ENCODE measurements around the gene SLC9A6.

SLC9A6 gene

DNA sequence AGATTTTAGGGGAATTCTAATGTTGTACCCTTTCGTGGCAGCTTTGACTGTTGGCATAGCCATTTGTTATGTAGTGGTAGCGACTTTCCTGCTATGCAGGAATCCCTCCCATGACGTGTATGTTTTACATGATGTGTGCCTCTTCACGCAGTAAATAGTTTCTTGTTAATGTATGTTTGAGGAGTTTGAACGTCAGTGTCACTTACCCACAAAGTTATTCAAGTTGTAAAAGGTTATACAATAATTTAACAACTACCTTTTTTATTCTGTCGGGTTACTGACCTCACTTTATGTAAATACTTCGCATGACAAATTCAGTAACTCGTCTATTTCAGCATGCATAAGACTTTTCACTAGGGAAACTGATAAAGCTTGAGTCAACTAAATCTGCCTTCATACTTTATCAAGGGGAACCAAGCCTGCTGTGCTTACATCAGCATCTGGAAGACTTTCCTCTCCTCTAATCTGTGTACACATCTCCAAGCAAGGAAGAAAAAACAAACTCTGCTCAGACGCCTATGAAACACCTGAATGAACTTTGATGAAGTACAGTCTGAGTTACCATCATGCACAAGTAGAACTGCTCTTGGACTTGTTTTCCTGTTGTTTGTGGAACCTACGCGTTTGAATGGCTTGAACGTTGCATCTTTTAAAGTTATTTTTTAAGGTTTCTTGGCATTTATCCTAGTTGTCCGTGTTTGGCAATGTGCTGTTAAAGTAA lies 61.2 kb downstream of the SLC9A6 start (continued):
- TF ChIP-seq HOXD13 (CRISPR knock-in tag; IDR thresholded peaks at IDR 0.05; ENCODE audit: borderline replicate concordance) (no peak), ZNF843 (tag by site-specific recombination; IDR thresholded peaks at IDR 0.05) (no peak; the same call in 1 of the 2 replicates), ZNF747 (tag by site-specific recombination; IDR thresholded peaks at IDR 0.05) (no peak), OVOL3 (tag by site-specific recombination; IDR thresholded peaks at IDR 0.05) (no peak), ZNF660 (tag by site-specific recombination; IDR thresholded peaks at IDR 0.05) (no peak; the same call in none of the 2 replicates), ZNF211 (tag by site-specific recombination; IDR thresholded peaks at IDR 0.05; ENCODE audit: low read depth) (no peak), ZNF624 (tag by site-specific recombination; IDR thresholded peaks at IDR 0.05) (no peak), PRDM1 (tag by site-specific recombination; IDR thresholded peaks at IDR 0.05) (no peak), FEZF1 (tag by site-specific recombination; IDR thresholded peaks at IDR 0.05) (peak; percentile 89), ZBTB1 (tag by site-specific recombination; IDR thresholded peaks at IDR 0.05) (peak; percentile 33; the same call in 1 of the 2 replicates), ZNF677 (tag by site-specific recombination; IDR thresholded peaks at IDR 0.05) (no peak), ZNF394 (tag by site-specific recombination; IDR thresholded peaks at IDR 0.05; ENCODE audit: borderline replicate concordance) (0 out of 2 replicates have a peak, but pooled peaks have one; percentile 30), WT1 (tag by site-specific recombination; IDR thresholded peaks at IDR 0.05) (peak; percentile 80), ZNF791 (tag by site-specific recombination; IDR thresholded peaks at IDR 0.05) (no peak), ZNF10 (tag by site-specific recombination; IDR thresholded peaks at IDR 0.05) (peak; percentile 62), BCL11A (tag by site-specific recombination; IDR thresholded peaks at IDR 0.05; ENCODE audit: low read depth) (peak; percentile 51; the same call in 1 of the 2 replicates), ZNF558 (tag by site-specific recombination; IDR thresholded peaks at IDR 0.05) (no peak), SETDB1 (IDR thresholded peaks at IDR 0.05; ENCODE audit: insufficient read length, low read length) (no peak), ZNF596 (tag by site-specific recombination; IDR thresholded peaks at IDR 0.05) (no peak), ZNF571 (tag by site-specific recombination; IDR thresholded peaks at IDR 0.05) (no peak), ZNF37A (tag by site-specific recombination; IDR thresholded peaks at IDR 0.05) (no peak), ZBTB21 (tag by site-specific recombination; IDR thresholded peaks at IDR 0.05) (peak; percentile 83)
- TF ChIP-seq, protein P1, sequence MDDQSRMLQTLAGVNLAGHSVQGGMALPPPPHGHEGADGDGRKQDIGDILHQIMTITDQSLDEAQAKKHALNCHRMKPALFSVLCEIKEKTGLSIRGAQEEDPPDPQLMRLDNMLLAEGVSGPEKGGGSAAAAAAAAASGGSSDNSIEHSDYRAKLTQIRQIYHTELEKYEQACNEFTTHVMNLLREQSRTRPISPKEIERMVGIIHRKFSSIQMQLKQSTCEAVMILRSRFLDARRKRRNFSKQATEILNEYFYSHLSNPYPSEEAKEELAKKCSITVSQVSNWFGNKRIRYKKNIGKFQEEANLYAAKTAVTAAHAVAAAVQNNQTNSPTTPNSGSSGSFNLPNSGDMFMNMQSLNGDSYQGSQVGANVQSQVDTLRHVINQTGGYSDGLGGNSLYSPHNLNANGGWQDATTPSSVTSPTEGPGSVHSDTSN (CRISPR knock-in tag; IDR thresholded peaks at IDR 0.05) = no peak
- TF ChIP-seq, protein P2, sequence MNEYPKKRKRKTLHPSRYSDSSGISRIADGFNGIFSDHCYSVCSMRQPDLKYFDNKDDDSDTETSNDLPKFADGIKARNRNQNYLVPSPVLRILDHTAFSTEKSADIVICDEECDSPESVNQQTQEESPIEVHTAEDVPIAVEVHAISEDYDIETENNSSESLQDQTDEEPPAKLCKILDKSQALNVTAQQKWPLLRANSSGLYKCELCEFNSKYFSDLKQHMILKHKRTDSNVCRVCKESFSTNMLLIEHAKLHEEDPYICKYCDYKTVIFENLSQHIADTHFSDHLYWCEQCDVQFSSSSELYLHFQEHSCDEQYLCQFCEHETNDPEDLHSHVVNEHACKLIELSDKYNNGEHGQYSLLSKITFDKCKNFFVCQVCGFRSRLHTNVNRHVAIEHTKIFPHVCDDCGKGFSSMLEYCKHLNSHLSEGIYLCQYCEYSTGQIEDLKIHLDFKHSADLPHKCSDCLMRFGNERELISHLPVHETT (tag by site-specific recombination; IDR thresholded peaks at IDR 0.05) = peak; percentile 53
- TF ChIP-seq, protein P3, sequence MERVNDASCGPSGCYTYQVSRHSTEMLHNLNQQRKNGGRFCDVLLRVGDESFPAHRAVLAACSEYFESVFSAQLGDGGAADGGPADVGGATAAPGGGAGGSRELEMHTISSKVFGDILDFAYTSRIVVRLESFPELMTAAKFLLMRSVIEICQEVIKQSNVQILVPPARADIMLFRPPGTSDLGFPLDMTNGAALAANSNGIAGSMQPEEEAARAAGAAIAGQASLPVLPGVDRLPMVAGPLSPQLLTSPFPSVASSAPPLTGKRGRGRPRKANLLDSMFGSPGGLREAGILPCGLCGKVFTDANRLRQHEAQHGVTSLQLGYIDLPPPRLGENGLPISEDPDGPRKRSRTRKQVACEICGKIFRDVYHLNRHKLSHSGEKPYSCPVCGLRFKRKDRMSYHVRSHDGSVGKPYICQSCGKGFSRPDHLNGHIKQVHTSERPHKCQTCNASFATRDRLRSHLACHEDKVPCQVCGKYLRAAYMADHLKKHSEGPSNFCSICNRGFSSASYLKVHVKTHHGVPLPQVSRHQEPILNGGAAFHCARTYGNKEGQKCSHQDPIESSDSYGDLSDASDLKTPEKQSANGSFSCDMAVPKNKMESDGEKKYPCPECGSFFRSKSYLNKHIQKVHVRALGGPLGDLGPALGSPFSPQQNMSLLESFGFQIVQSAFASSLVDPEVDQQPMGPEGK (tag by site-specific recombination; IDR thresholded peaks at IDR 0.05) = 0 out of 2 replicates have a peak, but pooled peaks have one; percentile 16
